Activated CD4-positive, alpha-beta T cell treated with anti-CD3 and anti-CD28 coated beads for 4 hours (primary cell): ENCODE measurements around the gene MYCN.
"Not testable (repeated sequence)": the region's sequence is repeated elsewhere in the genome, so short reads cannot be mapped to it uniquely, and the experiment has no call there.

Source experiments
- DNase-seq, 2 donors: peaks; one replicate each; pipeline ENCODE4 v3.0.0-alpha.2; 2020

Gene MYCN

DNA sequence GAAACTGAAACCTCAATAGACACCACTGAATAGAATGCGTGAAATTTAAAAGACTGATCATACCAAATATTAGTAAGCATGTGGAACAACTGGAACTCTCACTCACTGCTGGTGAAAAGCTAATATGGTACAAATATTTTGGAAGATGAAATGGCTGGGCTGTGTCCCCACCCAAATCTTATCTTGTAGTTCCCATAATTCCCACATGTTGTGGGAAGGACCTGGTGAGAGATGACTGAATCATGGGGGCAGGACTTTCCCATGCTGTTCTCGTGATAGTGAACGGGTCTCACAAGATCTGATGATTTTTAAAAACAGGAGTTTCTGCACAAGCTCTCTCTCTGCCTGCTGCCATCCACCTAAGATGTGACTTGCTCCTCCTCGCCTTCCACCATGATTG, 32.0 kb upstream of the MYCN start:
- DNase-seq = no peak

DNA sequence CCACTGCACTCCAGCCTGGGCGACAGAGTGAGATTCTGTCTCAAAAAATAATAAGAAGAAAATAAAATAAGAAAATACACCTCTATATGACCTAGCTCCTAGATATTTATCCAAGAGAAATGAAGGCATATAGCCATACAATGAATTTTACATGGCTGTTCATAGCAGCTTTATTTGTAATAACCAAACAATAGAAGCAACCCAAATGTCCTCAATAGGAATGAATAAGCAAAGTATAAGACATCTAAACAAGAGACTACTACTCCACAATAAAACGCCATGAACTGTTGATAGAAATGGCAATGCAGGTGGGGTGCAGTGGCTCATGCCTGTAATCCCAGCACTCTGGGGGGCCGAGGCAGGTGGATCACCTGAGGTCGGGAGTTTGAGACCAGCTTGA, 31.2 kb upstream of the MYCN start:
- no peak for DNase-seq

DNA sequence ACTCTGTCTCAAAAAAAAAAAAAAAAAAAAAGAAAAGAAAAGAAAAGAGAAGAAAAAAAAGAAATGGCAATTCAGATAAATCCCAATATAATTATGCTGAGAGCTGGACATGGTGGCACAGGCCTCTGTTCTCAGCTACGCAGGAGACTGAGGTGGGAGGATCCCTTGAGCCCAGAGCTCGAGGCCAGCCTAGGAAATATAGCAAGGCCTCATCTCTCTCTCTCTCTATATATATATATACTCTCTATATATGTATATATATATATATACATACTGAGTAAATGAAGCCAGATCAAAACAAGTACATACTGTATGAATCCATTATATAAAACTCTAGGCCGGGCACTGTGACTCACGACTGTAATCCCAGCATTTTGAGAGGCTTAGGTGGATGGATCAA, 30.6 kb upstream of the MYCN start:
- no peak for DNase-seq

DNA sequence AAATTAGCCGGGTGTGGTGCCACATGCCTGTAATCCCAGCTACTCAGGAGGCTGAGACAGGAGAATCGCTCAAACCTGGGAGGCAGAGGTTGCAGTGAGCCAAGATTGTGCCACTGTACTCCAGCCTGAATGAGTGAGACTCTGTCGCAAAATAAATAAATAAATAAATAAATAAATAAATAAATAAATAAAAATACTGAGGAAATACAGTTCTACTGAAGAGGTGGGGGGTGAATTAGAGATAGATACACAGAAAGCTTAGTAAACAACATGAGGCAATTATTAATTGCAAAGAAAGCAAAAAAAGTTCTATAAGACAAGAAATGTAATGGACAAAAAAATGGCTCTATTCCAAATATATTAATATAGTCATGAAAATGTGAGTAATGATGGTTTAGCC, 29.1 kb upstream of the MYCN start:
- DNase-seq = not testable (repeated sequence)

DNA sequence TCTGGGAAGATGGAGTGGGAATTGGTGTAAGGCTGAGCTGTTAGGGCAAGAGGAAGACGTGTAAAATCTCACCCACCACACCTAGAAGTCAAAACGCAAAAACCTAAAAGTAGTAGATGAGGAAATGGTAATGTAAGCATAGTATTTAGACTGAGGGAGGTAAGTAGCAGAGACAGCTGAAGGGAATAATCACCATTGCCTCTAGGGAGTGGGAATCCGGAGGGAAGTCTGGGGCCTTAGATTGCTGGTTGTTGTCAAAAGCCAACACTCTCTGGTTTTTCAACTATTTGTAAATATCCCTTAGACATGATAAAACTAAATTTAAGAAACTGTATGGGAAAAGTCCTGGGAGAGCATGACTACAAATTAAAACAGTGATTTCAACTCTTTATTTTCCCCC, 28.7 kb upstream of the MYCN start:
- no peak for DNase-seq

DNA sequence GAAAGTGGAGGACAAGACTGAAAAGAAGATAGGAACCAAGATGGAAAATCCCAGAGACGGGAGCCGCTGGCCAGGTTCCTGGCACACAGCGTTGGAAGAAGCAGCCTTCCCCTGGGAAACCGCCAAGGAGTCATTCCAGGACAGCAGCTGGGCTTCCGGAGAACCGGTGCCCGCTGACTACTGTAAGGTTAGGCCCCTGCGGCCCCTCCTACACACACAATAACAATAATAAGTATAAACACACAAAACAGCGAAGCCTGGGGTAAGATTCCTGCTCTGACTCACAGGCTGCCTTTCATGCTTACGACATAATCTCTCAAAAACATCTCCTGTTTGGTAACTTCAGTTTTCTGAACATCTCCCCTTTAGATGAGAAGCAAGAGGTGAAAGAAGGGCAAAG, 28.1 kb upstream of the MYCN start:
- DNase-seq = no peak

DNA sequence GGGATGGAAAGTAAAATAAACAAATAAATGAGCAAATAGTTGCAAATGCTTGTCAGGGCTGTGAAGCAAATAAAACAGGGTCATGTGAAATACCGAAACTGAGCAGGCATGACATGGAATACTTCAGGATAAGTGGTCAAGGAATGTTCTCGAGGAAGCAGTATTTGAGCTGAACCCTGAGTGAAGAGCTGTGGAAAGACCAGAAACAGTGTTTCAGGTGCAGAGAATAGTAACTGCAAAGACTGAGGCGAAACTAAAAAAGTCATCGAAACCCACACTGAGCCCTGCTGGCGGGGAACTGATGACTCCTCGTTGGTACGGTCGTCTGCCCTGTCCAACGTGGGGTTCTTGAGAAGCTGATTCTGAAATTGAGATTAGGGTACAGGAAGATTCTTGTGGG, 27.2 kb upstream of the MYCN start:
- DNase-seq = no peak

DNA sequence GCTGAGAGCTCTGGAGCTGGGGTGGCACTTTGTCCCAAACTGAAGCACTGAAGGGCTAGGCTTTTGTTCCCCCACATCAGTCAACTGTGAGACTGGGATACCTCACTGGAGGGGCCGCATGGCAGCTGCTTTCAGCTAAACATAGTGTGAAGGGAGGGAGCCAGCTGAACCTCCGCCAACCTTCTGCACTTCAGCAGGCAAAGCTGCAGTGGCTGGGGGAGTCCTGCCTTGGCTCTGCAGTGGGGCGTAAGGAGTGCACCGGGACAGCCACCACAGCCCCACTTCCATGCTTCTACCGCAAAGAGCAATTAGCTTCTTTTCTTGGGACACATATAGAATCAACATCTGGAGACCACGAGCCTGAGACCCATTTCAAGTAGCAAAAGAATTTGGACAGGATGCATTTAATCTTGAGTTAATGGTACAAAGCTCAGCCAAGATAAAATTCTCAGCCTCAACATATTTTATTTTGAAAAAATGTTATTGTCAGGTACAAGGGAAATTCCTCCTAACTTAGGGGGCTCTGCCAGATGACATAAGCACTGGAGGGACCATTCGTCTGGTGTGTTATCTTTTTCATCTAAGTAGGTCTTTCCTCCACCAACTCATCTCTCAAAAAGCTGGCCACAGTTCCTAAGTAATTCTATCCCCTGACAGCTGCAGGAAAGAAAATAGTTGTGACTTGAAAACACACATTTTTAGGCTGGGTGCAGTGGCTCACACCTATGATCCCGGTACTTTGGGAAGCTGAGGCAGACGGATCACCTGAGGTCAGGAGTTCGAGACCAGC, 25.6 kb upstream of the MYCN start:
- DNase-seq = no peak

DNA sequence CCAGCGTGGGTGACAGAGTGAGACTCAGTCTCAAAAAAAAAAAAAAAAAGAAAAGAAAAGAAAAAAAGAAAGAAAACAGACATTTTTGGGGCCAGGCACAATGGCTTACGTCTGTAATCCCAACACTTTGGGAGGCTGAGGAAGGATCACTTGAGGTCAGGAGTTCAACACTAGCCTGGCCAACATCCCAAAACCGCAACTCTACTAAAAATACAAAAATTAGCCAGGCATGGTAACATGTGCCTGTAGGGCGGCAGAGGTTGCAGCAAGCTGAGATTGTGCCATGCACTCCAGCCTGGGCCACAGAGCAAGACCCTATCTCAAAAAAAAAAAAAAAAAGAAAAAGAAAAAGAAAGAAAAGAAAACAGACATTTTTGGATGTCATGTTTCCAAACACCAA, 24.8 kb upstream of the MYCN start:
- DNase-seq = not testable (repeated sequence)

DNA sequence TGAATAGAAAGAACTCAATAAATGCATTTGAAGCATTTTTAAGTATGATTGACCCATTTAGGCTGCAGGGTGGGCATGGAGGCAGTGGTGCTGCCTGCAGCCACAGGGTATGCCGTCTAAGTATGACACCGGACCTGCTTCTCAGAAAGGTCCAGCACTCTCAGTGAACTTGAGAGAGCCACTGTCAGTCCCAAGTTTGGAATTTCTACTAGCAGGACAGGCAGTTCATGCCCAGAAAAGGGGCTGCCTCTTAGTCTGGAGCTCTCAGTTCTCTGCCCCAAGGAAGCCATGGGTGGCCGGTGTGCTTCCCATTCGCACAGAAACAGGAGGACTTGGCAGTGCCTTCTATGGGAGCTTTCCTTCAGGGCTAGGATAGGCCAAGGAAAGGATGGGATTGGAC, 24.0 kb upstream of the MYCN start:
- no peak for DNase-seq

DNA sequence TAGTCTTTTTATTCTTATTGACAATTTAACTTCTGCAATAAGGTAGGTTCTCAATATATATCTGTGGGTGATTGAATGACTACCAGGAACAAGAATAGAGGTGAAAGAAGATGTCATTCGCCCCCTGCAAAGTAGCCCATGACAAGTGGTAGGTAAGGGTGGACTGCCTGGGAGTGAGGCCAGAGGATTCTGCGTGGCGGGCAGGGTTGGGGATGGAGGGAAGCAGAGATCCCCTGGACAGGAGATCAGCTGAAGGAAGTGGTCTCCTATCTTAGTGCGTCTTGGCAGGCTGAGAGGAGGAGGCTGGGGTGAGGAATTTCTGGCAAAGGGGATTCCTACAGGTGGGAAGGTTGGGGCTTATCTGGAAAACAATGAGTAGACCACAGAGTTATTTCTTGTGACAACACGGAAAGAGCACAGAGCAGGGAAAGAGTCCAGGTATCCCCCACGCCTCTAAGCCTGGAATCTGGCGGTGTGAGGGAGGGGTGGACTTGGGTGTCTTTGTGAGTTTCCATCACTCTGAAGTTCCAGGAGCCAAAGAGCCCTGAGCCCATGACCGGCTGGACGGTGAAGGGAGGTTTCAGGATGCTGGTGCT, 21.5 kb upstream of the MYCN start:
- DNase-seq = no peak

DNA sequence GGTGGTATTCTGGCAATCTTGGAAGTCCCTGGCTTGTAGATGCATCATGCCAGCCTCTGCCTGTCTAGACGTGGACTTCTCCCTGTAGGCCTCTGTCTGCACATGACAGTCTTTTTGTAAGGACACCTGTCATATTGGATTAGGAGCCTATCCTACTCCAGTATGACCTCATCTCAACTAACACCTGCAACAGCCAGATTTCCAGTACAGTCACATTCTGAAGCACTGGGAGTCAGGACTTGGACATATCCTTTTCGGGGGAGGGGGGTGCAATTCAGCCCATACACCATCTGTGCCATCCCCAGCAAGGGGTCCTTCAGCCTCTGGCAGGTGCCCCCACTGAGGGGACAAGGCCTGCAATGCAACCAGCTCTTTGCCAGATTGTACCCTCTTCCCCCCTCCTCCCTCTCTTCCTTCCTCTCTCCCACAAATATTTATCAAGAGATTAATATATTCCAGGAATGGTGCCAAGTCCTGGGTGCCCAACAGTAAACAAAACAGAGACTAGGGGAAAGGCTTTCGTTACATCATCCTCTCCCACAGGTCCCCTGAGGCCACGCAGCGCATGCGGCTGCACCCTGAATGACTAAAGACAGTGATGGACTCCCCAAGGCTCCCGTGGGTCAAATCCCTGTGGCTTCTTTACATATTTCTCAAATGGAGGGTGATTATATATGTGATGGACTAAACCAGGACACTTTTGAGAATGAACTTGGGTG, 20.5 kb upstream of the MYCN start:
- DNase-seq = no peak

DNA sequence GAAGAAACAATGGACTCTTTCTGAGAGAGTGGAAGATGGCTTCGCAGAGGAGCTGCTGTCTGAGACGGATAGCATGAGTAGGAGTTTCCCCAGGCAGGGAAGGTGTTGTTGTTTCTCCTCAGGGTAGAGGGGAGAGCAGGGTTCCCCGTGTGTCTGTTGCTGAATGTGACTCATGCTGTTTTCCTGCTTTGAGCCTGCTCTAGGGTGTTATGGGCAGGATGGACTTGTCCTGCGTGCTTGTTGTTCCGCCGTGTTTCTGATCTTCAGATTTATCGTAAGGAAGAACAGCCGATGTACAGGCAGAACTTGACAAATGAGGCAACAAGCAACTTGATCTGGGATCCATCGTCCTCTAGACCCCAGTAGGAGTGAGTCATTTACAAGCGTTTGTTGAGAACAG, 19.7 kb upstream of the MYCN start:
- DNase-seq = no peak

DNA sequence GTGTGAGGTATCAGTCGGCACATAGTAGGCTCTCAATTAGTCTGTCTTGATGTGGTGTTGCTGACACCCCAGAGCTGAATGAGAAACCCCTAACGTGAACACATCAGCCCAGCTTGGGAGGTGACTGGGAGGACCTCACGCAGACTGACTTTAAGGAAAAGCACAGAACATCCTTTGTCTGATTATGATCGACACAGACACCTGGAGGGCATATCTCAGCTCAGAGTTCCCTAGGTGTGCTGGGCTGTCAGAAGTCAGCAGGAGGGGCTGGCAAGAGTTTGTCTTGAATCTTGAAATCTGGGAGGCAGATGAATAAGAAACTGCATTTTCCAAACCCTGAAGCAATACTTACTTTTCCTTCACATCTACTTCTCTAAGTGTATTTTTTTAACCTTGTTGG, 16.8 kb upstream of the MYCN start:
- DNase-seq = no peak

DNA sequence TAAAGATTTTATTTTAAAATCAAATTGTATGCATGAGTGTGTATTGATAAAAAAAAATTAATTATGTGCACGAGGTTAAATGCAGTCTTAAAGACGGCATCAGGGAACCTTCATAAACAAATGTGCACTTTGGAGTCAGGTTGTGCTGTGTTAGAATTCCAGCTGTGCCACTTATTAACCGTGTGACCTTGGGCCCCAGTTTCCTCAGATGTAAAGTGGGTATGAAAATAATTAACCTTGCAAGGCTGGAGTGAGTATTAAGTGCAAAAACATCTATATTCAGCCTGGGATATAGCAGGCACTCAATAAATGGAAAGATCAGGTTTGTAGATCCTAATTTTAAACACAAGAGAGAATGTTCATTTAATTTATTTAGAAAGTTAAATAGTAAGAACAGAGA, 14.5 kb upstream of the MYCN start:
- no peak for DNase-seq

DNA sequence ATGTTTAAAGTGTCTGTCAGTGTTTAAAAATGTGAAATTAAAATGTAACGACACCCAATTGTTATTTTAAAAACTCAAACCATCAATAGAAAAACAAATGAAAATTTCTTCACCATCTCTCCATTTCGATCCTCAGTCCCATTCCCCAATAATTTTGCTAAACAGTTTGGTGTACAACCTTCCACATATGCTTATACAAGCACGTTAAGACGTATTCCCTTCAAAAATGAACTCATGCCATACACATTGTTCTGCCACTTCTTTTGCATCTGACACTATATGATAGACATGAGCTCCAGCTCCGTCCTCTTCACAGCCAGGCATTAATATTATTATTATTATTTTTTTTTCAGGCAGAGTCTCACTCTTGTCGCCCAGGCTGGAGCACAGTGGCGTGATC, 14.1 kb upstream of the MYCN start:
- DNase-seq = no peak

DNA sequence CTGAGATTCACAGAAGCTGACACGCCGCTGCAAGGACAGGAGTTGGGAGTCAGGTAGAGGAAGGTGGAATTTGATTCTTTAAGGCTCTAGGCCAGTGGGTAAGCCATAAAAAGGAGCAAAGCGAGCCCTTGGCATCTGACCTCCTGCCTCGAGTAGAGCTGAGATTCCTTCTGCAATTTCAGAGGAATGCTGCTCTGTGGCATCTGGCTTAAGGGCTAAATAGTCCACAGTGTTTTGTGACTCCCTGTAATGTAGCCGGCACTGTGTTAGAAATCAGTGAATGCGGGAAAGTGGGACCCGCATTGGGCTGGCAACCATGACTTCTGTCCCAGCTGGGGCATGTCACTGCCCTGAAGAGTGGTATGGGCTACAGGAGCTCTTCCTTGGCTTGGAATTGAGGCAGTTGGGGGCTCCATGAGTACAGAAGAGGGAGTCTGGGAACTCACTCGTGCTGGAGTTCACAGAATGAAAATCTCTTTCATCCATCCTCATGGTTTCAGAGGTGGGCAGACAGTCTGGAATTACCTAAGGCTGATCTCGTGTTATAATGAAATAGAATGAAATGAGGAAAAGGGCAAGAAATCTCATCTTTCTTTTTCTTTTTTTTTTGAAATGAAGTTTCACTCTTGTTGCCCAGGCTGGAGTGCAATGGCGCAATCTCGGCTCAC, 12.7 kb upstream of the MYCN start:
- no peak for DNase-seq

DNA sequence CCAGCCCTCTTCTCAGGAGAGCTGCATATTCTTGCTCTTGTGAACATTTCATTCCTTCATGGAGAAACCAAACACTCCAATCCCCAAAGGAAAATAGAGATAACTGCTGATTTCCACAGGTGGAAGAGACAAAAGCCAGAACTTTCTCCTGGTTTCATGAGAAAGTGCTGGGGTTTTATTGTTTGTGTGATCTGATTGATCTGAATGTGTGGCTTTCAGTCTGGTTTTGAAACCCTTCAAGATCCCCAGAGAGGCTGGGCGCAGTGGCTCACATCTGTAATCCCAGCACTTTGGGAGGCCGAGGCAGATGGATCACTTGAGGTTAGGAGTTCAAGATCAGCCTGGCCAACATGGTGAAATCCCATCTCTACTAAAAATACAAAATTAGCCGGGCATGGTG, 11.3 kb upstream of the MYCN start:
- not testable (repeated sequence) for DNase-seq

DNA sequence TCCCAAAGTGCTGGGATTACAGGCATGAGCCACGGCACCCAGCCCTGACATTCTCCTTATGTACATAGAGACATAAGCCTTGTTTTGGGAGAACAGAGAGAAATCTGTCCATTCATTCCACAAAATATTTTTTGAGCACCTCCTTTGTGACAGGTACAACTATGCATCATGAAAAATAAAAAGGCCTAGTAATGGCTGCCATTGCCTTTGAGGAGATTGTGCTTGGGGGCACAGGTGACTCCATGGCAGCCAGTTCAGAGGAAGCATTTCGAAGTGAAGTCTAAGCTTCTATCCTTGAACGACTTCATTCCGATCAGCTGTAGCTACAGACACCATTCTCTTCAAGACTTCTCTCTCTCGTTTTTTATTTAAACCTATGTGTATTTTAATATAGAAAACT, 10.5 kb upstream of the MYCN start:
- no peak for DNase-seq

DNA sequence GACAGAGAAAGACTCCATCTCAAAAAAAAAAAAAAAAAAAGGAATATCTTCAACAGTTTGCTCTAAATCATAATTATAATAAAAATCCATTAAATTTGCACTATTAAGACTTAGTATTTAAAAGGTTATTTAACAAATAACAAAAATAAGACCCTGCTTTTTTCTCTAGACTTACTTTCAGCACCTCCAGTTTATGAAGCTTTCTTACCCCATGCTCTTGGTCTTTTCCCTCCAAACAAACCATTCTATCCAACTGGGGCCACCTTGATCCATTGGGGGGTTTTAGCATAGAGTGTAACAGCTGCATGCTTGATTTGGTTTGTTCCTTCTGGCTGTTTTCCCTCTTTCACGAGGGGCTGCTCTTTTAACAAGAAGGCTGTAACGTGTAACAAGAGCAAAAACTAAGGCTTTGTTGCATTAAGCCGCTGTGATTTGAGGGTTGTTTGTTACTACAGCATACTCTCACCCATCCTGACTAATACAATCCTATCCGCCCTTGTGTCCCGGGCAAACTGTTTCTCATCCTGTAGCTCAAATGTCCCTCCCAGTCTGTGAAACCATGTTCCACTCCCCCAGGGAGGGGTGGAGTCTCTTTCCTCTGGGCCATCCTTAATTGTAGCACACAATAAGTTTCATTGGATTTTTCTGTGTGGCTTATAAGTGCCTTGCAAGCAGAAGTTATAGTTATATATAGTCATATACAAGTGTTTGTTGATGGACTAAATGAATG, 9.6 kb upstream of the MYCN start:
- no peak for DNase-seq

DNA sequence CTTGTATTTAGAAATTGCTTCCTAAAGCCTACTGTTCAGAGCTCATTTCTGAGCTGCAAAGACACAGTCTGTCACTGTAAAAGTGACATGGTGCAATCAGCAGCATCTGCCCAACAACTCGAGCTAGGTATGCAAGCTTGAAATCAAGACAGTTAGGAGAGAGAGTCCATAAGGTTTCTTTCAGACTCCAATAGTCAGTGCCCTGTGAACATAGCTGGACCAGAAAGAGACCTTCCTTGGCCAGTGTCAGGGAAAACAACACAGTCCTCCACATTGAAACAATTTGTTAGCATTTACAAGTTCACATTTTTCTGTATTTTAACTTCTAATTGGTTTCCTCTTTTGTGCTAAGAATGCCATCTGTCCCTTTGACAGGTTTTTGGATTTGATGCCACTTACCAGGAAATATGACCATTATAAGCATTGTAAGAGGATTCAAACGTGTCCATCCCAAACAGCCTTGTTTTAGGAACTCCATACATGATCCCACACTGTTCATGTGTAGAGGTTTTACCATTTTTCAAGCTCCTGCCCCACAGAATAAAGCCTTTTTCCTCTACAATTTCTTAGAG, 8.9 kb upstream of the MYCN start:
- DNase-seq = no peak

DNA sequence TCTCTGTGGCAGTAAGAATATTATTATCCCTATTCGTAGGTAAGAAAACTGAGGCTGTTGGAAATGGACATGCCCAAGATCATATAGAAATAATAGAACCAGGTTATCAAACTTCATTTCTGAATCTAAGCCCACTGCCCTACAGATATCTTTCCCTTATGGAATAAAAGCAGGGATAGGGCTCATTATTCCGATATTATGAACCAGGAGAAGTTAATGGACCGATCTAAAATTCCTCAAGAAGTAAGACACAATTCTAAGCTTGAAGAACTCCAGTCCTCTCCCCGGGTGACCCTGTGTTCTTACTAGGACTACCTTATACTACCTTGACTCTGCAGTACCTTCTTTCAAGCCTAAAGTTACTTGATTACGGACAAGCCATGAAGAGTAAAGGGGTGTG, 8.4 kb upstream of the MYCN start:
- no peak for DNase-seq
